Activated CD4-positive, CD25-positive, alpha-beta regulatory T cell (primary cell): ENCODE results near the gene DAD1.

Experiments used
- DNase-seq, 4 experiments: peaks; one replicate each; lab custom pipeline; 2025; lab: John Stamatoyannopoulos, UW

DAD1 gene

GRCh38 chr14:22536853-22537338, 52.1 kb downstream of the DAD1 start:
- DNase-seq: peak; percentile 40 to 63 (median 60)

- no peak for DNase-seq
These were observed 53.1 kb downstream of the DAD1 start for GRCh38 chr14:22535916-22536315.

GRCh38 chr14:22535126-22535525, 53.9 kb downstream of the DAD1 start:
- no peak for DNase-seq

GRCh38 chr14:22534547-22534946, 54.5 kb downstream of the DAD1 start:
- DNase-seq: no peak

- DNase-seq: no peak
These were observed 55.2 kb downstream of the DAD1 start for GRCh38 chr14:22533739-22534359.

GRCh38 chr14:22533057-22533704, 55.8 kb downstream of the DAD1 start:
- DNase-seq: no peak

GRCh38 chr14:22532345-22533056, 56.5 kb downstream of the DAD1 start:
- DNase-seq: no peak

- DNase-seq: no peak
These were observed 57.3 kb downstream of the DAD1 start for GRCh38 chr14:22531451-22532344.

GRCh38 chr14:22530127-22530526, 58.9 kb downstream of the DAD1 start:
- no peak for DNase-seq

- no peak for DNase-seq
These were observed 62.3 kb downstream of the DAD1 start for GRCh38 chr14:22526744-22527143.

GRCh38 chr14:22526218-22526617, 62.8 kb downstream of the DAD1 start:
- DNase-seq: no peak

GRCh38 chr14:22524784-22525161, 64.3 kb downstream of the DAD1 start:
- no peak for DNase-seq

- no peak for DNase-seq
These were observed 64.8 kb downstream of the DAD1 start for GRCh38 chr14:22524115-22524783.

- no peak for DNase-seq
These were observed 65.7 kb downstream of the DAD1 start for GRCh38 chr14:22523283-22523682.

- no peak for DNase-seq
These were observed 66.5 kb downstream of the DAD1 start for GRCh38 chr14:22522466-22522957.

- DNase-seq: no peak
These were observed 67.4 kb downstream of the DAD1 start for GRCh38 chr14:22521449-22522239.

- no peak for DNase-seq
These were observed 68.2 kb downstream of the DAD1 start for GRCh38 chr14:22520796-22521195.

GRCh38 chr14:22519877-22520685, 68.9 kb downstream of the DAD1 start:
- no peak for DNase-seq

- DNase-seq: no peak
These were observed 71.0 kb downstream of the DAD1 start for GRCh38 chr14:22518073-22518472.
